WTC11 (cell line): ENCODE data around the gene RNF149. TPM values are rescaled to one million over a fixed set of nuclear protein-coding genes. Genes with fewer than 3 reads are reported as not detected.

Experiments
- ATAC-seq: fragments of 200-7000 bp; cut with Tn5 transposase; 2 replicates; pipeline ENCODE4 v1.10.0; 2021; ENCODE audit warnings: mild to moderate bottlenecking, moderate library complexity
- CTCF ChIA-PET: fragments of 300-600 bp; sonication (Branson Sonifier 250); formaldehyde crosslinking; loops from one replicate; lab custom pipeline; 2021; ENCODE audit warnings: antibody characterized with exemption; lab: Charles Lee
- POLR2A ChIA-PET: fragments of 350-600 bp; sonication (Branson Sonifier 250); formaldehyde crosslinking; loops from one replicate; lab custom pipeline; 2021; ENCODE audit warnings: antibody characterized with exemption; lab: Charles Lee
- DNase-seq: peaks from one replicate; pipeline ENCODE4 v3.0.0; 2021; ENCODE audit warnings: low spot score
- H3K27ac Mint-ChIP-seq: 2 replicates; pipeline ENCODE4 v1.8.0; 2021; ENCODE audit warnings: mixed read lengths
- H3K27me3 Mint-ChIP-seq: 2 replicates; pipeline ENCODE4 v1.8.0; 2021; ENCODE audit warnings: low read depth, mild to moderate bottlenecking, moderate library complexity, mixed read lengths
- H3K36me3 Mint-ChIP-seq: 2 replicates; pipeline ENCODE4 v1.8.0; 2021; ENCODE audit warnings: mixed read lengths
- H3K4me1 Mint-ChIP-seq: 2 replicates; pipeline ENCODE4 v1.8.0; 2022; ENCODE audit warnings: mixed read lengths
- H3K4me3 Mint-ChIP-seq: 2 replicates; pipeline ENCODE4 v1.8.0; 2021; ENCODE audit warnings: mild to moderate bottlenecking, moderate library complexity, mixed read lengths
- H3K9me3 Mint-ChIP-seq: 2 replicates; pipeline ENCODE4 v1.8.0; 2021; ENCODE audit warnings: mixed read lengths
- ATF6 ChIP-seq: sonication (generic); formaldehyde crosslinking; IDR thresholded peaks from 2 replicates; pipeline ENCODE4 v1.8.1; 2023; ENCODE audit warnings: mild to moderate bottlenecking, missing genetic modification reagents
- GRHL2 ChIP-seq: fragments of 250-450 bp; sonication (Bioruptor Pico); IDR thresholded peaks from 2 replicates; pipeline ENCODE4 v1.8.0; 2022; ENCODE audit warnings: mild to moderate bottlenecking, moderate library complexity; ENCODE audit not compliant: insufficient replicate concordance, severe bottlenecking
- IRF1 ChIP-seq: sonication (generic); formaldehyde crosslinking; IDR thresholded peaks from 2 replicates; pipeline ENCODE4 v1.8.0; 2023; ENCODE audit warnings: missing genetic modification reagents
- MAX ChIP-seq: sonication (generic); formaldehyde crosslinking; IDR thresholded peaks from 2 replicates; pipeline ENCODE4 v1.8.0; 2022; ENCODE audit warnings: mild to moderate bottlenecking, missing genetic modification reagents
- NFATC4 ChIP-seq: fragments of 250-450 bp; sonication (Bioruptor Pico); IDR thresholded peaks from 2 replicates; pipeline ENCODE4 v1.9.0; 2021; ENCODE audit warnings: mild to moderate bottlenecking
- PRDM15 ChIP-seq: sonication (generic); formaldehyde crosslinking; IDR thresholded peaks from 2 replicates; pipeline ENCODE4 v1.8.0; 2022; ENCODE audit warnings: missing genetic modification reagents
- RORB ChIP-seq: fragments of 250-450 bp; sonication (Bioruptor Pico); IDR thresholded peaks from 2 replicates; pipeline ENCODE4 v1.9.0; 2021; ENCODE audit warnings: mild to moderate bottlenecking
- ZNF138 ChIP-seq: sonication (generic); formaldehyde crosslinking; conservative IDR thresholded peaks from 2 replicates; pipeline ENCODE4 v1.8.1; 2022; ENCODE audit warnings: mild to moderate bottlenecking, moderate library complexity, missing genetic modification reagents
- ZNF281 ChIP-seq: sonication (generic); formaldehyde crosslinking; IDR thresholded peaks from 2 replicates; pipeline ENCODE4 v1.8.0; 2023; ENCODE audit warnings: mild to moderate bottlenecking, missing genetic modification reagents
- ZNF425 ChIP-seq: fragments of 250-450 bp; sonication (Bioruptor Pico); conservative IDR thresholded peaks from 2 replicates; pipeline ENCODE4 v1.9.0; 2021; ENCODE audit warnings: mild to moderate bottlenecking
- ZNF532 ChIP-seq: fragments of 250-450 bp; sonication (Bioruptor Pico); IDR thresholded peaks from 2 replicates; pipeline ENCODE4 v1.9.0; 2021; ENCODE audit warnings: mild to moderate bottlenecking, borderline replicate concordance
- total RNA-seq: library from RNA; stranded (reverse); gene quantifications from 3 replicates; pipeline ENCODE4 v1.2.3, GENCODE V29; 2021
- TF ChIP-seq, protein P1 (sequence below): fragments of 250-450 bp; sonication (Bioruptor Pico); IDR thresholded peaks from 2 replicates; pipeline ENCODE4 v2.1.2; 2022; ENCODE audit warnings: mild to moderate bottlenecking, moderate library complexity
- TF ChIP-seq, protein P2 (sequence below): sonication (generic); formaldehyde crosslinking; IDR thresholded peaks from 2 replicates; pipeline ENCODE4 v1.8.0; 2022; ENCODE audit warnings: mild to moderate bottlenecking, missing genetic modification reagents

The RNF149 gene
- total RNA-seq, 1 experiment from 2014 or later: 25.6 TPM

DNA sequence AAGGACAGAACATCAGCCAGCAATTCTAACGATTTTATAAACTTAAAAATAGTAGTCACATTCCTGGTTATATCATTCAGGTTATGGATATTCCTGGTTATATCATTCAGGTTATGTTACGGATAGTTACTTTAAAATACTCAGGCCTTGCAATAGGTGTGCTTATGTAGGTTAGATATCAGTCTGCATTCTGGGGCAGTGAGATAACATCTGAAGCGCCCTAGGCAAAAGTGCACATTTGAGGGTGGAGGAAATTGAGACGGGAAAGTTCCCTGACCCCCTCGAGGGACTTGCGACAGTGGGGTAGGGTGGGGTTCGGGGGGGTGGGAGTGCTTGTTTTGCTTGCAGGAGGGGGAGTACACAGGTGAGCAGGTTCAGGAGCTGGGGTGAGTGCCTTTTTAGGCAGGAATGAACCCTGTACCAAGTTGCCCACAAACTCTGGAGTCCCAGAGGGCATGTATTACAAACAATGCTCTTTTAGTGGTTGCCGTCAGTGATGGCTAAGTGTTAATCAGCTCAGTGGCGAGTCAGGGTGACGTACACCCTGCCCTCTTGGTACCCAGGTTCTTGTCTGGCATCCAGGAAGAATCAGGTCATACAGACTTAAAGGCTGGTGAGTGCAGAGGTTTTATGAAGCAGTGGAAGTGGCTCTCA is 47.0 kb upstream of the RNF149 start (continued):
- no peak for TF ChIP-seq IRF1 (CRISPR knock-in tag)
- TF ChIP-seq ATF6 (CRISPR knock-in tag): no peak
- TF ChIP-seq, protein P1, sequence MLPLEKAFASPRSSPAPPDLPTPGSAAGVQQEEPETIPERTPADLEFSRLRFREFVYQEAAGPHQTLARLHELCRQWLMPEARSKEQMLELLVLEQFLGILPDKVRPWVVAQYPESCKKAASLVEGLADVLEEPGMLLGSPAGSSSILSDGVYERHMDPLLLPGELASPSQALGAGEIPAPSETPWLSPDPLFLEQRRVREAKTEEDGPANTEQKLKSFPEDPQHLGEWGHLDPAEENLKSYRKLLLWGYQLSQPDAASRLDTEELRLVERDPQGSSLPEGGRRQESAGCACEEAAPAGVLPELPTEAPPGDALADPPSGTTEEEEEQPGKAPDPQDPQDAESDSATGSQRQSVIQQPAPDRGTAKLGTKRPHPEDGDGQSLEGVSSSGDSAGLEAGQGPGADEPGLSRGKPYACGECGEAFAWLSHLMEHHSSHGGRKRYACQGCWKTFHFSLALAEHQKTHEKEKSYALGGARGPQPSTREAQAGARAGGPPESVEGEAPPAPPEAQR (CRISPR knock-in tag): no peak
- TF ChIP-seq MAX (CRISPR knock-in tag): no peak
- TF ChIP-seq ZNF138: no peak
- TF ChIP-seq PRDM15 (CRISPR knock-in tag): no peak
- no peak for TF ChIP-seq NFATC4 (CRISPR knock-in tag)
- TF ChIP-seq RORB: no peak
- TF ChIP-seq ZNF532 (CRISPR knock-in tag): no peak

DNA sequence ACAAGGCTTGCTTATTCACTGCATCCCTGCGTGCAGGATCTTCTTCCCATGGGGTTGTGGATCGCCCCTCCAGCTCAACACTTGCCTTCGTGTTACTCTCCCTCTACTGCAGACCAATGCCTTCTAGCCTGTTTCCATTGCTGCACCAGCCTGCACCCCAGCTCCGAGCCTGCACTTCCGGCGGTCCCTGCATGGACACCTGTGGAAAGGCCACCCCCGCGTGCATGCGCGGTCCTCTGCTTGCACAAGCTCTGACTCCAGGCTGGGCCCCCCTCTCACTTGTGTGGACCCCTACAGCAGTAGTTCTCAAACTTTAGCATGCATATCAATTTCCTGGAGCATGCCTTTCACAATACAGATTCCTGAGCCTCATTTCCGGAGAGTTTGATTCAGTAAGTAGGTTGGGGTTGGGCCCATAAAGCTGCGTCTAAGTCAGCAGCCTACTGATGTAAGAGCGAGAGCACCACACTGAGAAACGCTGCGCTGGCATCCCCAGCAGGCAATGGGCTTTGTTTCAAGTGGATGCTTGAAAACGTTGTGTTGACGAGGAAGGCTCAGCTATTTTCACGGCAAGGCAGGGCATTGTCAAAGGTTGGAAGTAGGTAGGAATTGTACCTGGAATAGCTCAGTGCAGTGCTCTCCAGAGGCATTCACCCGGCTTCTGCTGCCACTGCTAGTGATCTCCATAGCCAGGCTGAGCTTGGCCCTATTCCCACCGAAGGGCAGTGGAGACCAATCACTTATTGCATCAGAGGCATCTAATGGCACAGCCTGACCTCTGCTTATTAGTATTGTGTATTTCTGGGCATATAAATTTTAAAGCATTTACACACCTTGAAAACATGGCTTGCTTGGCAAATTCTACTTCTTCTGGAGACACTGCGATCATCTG is 46.2 kb upstream of the RNF149 start:
- CTCF ChIA-PET: interaction anchor here (0.5 to 2.3 kb wide), 5 partner anchors 13 to 137 kb away, joined by 3 to 19 read pairs (median 5); partner anchors contain the start of gene CREG2
- H3K27ac Mint-ChIP-seq: no peak overlapping the region
- no peak for TF ChIP-seq ZNF281 (CRISPR knock-in tag)
- TF ChIP-seq, protein P2, sequence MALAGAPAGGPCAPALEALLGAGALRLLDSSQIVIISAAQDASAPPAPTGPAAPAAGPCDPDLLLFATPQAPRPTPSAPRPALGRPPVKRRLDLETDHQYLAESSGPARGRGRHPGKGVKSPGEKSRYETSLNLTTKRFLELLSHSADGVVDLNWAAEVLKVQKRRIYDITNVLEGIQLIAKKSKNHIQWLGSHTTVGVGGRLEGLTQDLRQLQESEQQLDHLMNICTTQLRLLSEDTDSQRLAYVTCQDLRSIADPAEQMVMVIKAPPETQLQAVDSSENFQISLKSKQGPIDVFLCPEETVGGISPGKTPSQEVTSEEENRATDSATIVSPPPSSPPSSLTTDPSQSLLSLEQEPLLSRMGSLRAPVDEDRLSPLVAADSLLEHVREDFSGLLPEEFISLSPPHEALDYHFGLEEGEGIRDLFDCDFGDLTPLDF (CRISPR knock-in tag): no peak
- no peak for TF ChIP-seq ZNF425 (CRISPR knock-in tag)
- TF ChIP-seq GRHL2 (CRISPR knock-in tag): no peak

More for the DNA sequence above, 46.2 kb upstream of the RNF149 start:
- H3K4me1 Mint-ChIP-seq: peaks cover 17% of the 10 kb centered on the region
- POLR2A ChIA-PET: no interaction called here
- no peaks in the 10 kb centered on the region; the same call in 1 of the 2 replicates for H3K27me3 Mint-ChIP-seq
- no peak overlapping the region for H3K4me3 Mint-ChIP-seq
- no peaks in the 10 kb centered on the region for H3K36me3 Mint-ChIP-seq
- DNase-seq (no peak), ATAC-seq (no peak; the same call in 1 of the 2 replicates)
- no peaks in the 10 kb centered on the region for H3K9me3 Mint-ChIP-seq
